Measurements from ENCODE around the gene ACTA1.

DNA sequence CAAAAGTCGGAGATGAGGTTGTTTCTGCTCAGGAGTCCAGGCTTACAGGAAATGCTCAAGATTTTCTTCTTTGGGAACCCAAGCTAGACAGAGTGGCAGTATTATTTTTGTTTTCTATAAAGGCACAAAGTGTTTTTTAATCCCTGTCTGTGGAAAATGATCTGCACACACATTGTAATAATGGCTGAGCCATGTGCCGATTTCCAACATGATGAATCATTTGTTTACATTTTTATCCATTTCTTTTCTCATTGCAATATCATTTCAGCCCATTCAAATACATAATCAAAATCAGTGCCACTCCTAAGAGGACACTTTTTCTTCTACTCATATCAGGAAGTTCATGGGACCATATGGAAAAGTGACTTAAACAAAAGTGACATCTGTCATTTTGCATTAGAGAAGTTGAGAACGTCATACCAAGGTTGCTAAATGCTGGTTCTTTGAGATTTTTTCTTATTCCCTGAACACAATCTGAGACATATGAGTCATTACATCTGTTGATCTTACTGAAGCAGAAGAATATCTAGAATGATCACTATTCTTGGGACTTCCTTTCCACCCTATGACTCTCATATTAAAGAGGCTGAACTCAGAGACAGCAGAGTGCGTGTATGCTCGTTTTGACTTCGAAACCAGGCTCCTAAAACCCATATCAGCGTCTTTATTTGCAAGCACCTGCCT, 44.9 kb downstream of the ACTA1 start:
- TF ChIP-seq, protein P1, sequence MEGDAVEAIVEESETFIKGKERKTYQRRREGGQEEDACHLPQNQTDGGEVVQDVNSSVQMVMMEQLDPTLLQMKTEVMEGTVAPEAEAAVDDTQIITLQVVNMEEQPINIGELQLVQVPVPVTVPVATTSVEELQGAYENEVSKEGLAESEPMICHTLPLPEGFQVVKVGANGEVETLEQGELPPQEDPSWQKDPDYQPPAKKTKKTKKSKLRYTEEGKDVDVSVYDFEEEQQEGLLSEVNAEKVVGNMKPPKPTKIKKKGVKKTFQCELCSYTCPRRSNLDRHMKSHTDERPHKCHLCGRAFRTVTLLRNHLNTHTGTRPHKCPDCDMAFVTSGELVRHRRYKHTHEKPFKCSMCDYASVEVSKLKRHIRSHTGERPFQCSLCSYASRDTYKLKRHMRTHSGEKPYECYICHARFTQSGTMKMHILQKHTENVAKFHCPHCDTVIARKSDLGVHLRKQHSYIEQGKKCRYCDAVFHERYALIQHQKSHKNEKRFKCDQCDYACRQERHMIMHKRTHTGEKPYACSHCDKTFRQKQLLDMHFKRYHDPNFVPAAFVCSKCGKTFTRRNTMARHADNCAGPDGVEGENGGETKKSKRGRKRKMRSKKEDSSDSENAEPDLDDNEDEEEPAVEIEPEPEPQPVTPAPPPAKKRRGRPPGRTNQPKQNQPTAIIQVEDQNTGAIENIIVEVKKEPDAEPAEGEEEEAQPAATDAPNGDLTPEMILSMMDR (IDR thresholded peaks at IDR 0.05; ENCODE audit: extremely low read depth in 1 of 2, insufficient read depth in 1 of 2, low read depth in 1 of 2, low read length in 2 of 2) = no peak
- no peak for TF ChIP-seq JUN (IDR thresholded peaks at IDR 0.05; ENCODE audit: borderline replicate concordance, insufficient read depth, insufficient read length, low read depth)
